CD4-positive, alpha-beta T cell treated with Interleukin-2 at 100 ng/mL for 4 hours (primary cell): ENCODE data around the gene ADGRL2.

ENCODE experiments used
- DNase-seq: peaks from one replicate; pipeline ENCODE4 v3.0.0-alpha.2; 2020; ENCODE audit warnings: low spot score

ADGRL2 gene

DNA sequence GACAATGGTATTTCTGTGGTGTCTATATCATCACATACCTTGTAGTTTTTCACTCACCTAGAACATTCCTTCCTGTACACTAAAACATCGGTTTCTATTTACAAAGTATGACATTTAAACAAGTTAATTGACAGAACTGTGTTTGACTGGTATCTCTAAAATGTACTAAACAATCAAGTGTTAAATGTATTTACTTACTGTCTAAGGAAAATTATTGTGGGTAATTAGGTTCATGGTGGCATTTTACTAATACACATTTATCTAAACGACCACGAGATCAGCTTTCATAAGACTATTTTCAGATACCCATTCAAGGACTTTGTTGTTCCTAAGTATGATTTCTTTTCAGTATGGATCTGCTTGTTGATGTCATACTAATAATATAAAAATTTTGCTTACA, 115.2 kb downstream of the ADGRL2 start:
- DNase-seq = no peak

- DNase-seq = no peak
Observed at GRCh38 chr1:81920245-81920740, 119.6 kb downstream of the ADGRL2 start.

- no peak for DNase-seq
Observed at GRCh38 chr1:81920886-81921285, 120.2 kb downstream of the ADGRL2 start.

- DNase-seq = no peak
Observed at GRCh38 chr1:81921344-81921743, 120.6 kb downstream of the ADGRL2 start.

DNA sequence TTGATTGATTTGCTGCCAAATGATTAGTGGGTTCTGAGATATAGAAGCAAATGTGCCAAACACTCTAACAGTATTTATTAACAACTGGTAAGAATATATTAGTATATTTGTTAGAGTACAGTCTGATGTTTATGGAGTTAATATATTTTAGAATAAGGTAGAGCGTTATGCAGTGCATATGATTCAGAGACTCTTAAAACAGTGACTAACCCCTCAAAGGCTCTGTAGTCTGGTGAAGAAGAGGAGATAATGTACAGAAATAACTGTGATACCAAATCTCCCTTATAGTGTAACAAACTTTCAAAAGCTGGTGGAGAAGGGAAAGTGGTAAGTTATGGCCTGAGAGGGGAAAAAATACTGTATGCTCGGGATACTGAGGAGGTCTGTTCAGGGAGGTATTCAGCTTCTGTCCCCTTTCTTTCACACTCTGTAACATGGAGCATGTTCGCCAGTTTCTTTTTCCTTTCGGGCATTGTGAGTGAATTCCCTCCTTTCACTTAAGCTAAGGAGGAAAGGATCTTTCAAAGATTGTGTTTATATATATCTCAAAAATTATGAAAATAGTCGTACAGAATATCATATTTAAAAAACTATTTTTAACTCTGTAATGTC, 121.2 kb downstream of the ADGRL2 start:
- no peak for DNase-seq

DNA sequence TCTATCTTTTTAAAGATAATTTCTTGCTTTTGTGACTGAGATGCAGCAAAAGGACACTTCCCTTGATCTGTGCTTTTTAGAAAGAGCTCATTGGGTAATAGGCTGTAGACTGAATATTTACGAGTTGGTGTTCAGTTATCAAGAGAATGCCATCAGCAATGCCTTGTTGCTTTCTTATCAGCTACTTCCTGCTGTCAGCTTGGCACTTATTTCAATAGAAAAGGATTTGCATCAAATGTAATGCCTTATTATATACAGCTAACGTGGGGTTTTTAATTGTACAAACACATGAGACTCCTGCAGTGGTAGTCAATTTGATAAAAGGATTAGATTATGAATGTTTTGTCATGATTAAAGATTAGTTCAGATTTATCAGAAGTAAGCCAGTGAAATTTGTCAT, 122.2 kb downstream of the ADGRL2 start:
- DNase-seq = no peak

DNA sequence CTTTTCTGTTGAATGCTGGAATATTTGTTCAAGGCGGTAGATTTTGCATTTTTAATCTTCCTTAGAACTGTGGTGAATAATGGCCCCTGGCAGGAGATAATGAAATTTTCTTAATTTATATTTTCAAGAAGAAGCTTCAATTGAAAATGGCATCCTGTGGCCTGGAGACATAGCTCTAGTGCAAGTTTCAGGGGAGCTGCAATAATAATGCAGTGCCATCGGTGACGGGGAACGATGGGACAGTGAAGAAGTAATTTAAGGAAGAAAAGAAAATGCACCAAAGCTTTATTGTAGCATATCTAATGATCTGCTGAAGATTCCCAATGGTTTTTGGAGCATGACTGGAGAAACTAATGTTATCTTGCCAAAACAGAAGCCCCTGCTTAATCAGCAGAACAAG, 128.4 kb downstream of the ADGRL2 start:
- no peak for DNase-seq

DNA sequence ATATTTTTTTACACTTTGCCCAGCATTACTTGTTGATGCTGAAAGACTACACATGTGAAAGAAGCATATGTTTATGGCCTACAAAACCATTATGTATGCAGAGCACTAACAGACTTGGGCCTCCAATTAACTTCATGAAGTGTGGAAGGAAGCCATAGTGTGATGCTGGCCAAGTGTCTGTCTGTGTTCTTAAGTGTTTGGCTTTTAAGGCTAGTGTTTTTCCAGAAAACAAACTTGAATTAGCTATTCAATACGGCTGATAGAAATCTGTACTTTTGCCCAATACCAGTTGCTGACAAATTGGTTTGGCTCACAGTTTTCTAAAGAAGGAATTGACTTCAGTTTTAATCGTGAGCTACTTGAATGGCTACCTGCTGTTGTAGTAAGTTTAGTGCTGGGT, 136.1 kb downstream of the ADGRL2 start:
- no peak for DNase-seq

DNA sequence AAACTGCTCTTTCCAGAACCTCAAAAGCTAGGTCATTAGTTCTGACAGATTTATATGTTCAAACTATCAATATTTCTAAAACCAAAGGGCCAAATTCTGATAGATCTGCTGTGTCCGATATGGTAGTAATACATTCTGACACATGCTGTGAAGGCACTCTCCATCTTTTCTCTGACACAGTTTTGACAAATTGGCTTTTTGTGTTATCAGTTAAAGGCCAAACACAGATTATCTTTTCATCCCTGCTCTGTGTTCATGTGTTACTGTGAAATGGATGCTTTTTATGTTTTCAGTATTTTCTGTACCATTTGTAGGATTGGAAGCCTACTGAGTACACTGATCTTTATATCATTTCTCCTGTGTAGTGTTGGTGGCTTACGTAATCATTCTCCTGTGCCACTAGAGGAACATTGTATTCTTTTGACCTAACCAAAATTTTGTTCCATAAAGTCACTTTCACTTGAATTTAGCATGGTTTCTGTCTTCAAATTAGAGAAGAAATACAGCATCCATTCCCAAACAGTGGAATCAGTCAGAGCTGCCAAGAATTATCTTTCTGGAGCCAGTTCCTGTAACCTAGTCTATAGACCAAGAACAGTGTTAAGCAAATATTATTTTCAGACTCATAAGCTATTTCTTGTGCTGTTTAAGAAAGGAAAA, 137.2 kb downstream of the ADGRL2 start:
- no peak for DNase-seq

GRCh38 chr1:81948495-81948894, 147.8 kb downstream of the ADGRL2 start:
- DNase-seq = no peak

GRCh38 chr1:81949421-81949820, 148.7 kb downstream of the ADGRL2 start:
- DNase-seq = no peak

GRCh38 chr1:81950037-81950436, 149.3 kb downstream of the ADGRL2 start:
- no peak for DNase-seq

DNA sequence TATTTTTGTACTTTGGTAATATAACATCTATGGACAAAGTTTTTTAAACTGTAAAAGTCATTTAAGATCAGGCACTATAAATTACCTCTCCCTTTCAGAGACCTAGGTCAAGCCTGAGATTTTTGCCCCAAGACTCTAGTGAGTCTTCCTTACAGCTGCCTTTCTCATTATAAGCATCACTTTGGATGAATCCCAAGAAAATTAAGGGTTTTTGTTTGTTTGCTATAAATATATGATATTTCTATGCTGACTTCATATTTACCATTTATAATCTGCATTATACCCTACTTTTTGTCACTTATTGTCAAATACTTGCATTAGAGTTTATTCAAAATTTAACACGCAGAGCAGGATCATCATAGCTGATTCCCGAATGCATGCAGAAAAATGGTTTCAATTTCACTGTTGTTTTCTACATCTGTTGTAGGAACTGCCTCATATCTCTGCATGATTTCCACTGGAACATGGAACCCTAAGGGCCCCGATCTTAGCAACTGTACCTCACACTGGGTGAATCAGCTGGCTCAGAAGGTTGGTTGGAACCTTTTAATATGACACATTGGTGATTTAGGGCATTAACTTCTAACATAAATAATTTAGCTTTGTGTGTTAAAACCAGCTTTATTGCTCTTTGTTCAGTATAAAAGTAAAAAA, 150.0 kb downstream of the ADGRL2 start:
- no peak for DNase-seq

DNA sequence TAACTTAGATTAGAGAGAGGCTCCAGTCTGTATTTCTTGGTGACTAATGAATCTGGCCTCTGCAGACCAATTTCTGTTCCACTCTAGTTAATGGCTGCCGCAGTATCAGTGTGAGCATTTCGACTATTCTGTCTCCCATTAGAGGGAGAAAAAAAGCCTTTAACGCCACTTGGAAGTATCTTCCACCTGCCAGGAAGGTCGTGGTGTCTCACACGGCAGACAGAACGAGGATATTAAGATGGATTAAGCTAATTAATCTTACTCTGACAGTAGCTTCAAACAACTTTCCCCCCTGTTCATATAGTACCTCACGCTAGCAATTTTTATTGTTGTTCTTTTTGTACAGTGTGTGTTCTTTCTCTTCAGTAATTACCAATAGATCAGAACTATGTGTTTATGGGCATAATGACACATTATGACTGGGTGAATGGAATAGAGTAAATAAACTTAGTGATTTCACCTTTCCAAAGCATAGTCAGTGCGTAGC, 153.8 kb downstream of the ADGRL2 start:
- DNase-seq = no peak

GRCh38 chr1:81967951-81968350, 167.2 kb downstream of the ADGRL2 start:
- DNase-seq = no peak

GRCh38 chr1:81970416-81970815, 169.7 kb downstream of the ADGRL2 start:
- no peak for DNase-seq

DNA sequence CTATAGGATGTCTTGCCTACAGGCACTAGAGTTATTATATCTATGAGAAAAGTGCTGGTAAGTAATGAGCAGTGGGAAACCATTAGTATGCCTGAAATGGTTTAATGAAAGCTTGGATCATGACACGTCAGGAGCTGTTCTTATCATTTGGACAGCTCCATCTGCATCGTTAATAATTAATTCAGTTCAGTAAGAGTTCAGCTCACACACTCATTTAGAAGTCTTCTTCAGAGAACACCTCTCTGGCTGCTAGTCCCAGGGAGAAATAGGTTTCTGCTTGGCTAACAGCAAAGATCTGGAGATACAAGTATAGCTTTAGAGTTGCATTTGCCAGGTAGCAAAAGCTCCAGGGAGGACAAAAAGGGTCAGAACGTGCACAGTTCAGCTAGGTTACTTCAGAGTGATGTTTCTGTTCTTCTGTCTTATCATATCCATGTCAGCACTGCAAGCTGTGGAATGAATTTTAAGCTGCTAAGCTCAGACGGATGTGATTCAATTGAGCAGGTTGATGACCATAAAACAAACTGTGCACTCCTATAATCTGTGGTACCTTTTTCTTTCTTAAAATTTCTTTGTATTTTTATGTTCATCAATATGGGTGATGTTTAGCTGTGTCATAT, 173.6 kb downstream of the ADGRL2 start:
- DNase-seq = no peak

DNA sequence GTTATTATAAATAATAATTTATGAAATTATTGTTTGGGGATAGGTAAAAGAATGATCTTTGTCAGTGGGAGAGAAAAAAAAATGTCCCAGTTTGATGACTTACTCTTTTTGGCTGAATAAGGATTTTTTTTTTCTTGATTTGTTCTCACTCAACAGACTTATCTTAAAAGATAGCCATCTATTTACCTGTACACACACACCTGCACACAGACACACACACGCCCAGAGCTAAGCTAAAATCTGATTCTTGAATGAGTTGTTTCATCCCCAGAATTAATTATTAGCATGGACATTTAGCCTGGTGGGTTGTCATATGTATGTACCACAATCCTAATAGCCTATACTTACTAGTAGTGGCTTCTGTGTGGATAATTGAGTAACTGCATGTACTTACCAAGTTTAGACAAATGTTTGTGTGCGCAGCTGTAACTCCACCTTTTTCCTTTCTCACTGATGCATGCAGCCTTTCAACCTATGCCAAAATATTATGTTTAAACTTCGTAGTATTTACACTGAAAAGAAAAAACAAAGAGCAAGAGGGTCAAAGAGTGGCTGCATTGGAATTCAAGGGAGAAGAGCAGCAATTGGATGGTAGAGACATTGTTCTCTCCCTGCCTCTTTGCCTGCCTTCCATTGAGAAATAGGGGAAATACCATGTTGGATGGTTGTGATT, 174.3 kb downstream of the ADGRL2 start:
- no peak for DNase-seq

GRCh38 chr1:81976539-81976938, 175.8 kb downstream of the ADGRL2 start:
- no peak for DNase-seq

DNA sequence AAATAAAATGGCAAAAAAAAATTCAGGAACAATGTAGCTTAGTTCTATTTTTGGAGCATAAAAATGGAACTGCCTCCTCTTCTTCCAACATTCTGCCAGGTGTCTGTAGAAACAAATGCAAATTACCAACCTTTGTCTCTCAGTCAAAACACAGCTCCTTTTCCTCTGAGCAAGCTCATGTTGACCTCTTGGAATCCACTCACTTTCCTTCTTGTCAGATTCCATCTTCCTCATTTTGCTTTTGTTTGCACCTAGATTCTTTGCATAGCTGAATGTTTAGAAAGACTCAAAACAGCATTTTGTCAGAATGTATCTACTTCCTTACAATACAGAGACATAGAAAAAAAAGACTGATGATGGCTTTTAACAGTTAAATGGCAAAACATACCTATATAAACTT, 178.2 kb downstream of the ADGRL2 start:
- no peak for DNase-seq

DNA sequence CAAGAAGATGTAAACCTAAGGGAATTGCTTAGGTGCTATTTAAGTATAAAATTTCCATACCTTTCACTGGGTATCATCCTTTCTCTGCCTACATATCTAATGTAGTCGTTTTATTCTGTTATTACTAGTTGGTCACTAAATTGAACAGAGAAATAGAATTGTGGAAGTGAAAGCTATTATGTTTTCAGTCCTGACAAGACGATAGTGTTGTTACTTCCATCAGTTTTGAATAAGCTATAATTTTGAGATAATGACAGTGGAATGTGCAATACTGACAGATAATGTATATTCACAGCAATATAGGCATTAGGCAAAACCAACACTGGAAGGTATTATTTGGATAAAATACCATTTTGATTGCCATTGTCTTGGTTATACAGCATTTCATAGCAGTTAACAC, 181.8 kb downstream of the ADGRL2 start:
- no peak for DNase-seq

DNA sequence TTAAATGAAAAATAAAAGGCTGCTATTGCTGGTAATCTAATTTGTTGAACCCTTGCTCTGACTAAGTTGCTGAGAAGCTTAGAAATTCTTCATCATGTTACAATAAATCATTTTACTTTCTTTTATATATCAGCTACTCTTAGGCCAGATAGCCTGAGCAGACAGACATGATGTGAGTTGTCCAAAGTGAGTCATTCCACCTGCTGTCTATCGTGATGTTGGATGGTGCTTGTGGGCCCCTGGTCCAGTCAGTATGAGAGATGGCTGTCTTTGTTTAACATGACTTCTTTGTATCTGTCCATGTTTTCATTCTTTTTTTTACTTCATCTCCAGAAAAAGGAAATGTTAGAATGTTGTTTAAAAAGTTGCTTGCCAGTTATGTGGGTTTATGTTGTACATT, 188.8 kb downstream of the ADGRL2 start:
- DNase-seq = no peak
